GM13976 (cell line): ENCODE measurements around the gene ADCYAP1R1.

ENCODE experiments used
- DNase-seq: peaks from one replicate; pipeline ENCODE4 v3.0.0; 2012; ENCODE audit warnings: low spot score
- in situ Hi-C: fragments of 300-500 bp; cut with MboI; formaldehyde crosslinking; loops from one replicate; pipeline ENCODE4 v1.12.0; 2022; ENCODE audit warnings: low sequenced_read_pairs, mixed read lengths, inconsistent platforms; ENCODE audit not compliant: unreplicated experiment
- TF ChIP-seq, protein P1 (sequence below): IDR thresholded peaks from 2 replicates; pipeline ENCODE4 v1.5.1; 2012; ENCODE audit warnings: borderline replicate concordance, mild to moderate bottlenecking; ENCODE audit not compliant: insufficient read depth; ENCODE audit errors: extremely low read depth, missing control alignments, control extremely low read depth

The ADCYAP1R1 gene

DNA sequence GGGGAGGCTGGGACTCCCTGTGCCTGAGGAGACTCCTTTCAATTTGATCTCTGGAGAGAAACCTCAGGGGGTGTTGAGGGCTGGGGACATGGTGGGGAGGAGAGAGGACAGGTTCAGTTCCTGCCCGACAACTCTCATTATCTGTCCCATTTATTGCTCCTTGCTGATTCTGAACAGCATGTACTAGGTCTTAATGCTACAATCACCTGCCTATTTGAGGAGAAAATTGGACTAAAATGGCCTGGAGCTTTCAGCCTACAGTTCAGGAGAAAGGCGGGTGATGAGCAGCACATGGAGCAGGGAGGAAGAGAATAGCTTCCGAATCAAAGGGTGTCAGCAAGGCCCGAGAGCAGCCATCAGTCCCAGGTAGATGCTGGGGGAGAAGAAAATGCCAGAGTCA, 30.0 kb upstream of the ADCYAP1R1 start:
- DNase-seq: no peak
- TF ChIP-seq, protein P1, sequence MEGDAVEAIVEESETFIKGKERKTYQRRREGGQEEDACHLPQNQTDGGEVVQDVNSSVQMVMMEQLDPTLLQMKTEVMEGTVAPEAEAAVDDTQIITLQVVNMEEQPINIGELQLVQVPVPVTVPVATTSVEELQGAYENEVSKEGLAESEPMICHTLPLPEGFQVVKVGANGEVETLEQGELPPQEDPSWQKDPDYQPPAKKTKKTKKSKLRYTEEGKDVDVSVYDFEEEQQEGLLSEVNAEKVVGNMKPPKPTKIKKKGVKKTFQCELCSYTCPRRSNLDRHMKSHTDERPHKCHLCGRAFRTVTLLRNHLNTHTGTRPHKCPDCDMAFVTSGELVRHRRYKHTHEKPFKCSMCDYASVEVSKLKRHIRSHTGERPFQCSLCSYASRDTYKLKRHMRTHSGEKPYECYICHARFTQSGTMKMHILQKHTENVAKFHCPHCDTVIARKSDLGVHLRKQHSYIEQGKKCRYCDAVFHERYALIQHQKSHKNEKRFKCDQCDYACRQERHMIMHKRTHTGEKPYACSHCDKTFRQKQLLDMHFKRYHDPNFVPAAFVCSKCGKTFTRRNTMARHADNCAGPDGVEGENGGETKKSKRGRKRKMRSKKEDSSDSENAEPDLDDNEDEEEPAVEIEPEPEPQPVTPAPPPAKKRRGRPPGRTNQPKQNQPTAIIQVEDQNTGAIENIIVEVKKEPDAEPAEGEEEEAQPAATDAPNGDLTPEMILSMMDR: no peak

DNA sequence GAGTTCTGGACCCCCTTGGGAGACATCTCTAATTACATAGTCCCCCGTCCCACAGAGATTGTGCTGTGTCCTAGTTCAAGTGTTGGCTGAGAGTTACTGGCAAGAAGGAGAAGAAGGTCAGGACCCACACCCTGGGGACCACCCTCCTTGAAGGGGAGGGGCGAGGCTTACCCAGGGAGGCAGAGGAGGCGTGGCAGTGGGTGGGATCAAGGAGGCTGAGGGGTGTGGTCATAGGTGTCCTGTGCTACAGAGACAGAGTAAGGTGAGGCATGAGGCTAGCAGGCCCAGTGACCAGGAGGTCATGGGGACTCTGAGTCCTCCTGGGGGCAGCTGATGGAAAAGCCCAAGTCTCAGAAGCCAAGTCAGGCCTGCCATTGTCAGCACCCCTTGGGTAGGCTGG, 29.4 kb upstream of the ADCYAP1R1 start:
- DNase-seq: no peak
- TF ChIP-seq, protein P1: no peak
- in situ Hi-C loops: no loop called here

More for the DNA sequence above, 30.0 kb upstream of the ADCYAP1R1 start:
- in situ Hi-C loops: no loop called here

DNA sequence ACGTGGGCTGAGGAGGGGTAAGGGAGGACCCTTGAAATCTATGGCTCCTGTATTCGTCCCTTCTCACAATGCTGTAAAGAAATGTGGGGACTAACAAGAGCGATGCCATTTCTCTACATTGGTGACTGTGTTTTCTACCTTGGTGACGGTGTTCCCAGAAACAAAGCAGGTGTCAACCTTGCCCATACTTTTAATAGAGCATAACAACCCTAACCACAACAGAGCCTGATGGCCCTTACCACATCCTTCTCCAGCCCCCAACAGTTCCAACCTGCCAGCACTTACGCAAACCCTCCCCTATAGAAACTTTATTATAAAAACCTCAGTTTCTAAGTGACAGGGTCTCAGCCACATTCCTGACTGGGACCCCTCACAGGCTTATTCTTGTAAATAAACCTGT, 28.2 kb upstream of the ADCYAP1R1 start:
- TF ChIP-seq, protein P1: no peak
- DNase-seq: no peak
- in situ Hi-C loops: no loop called here

DNA sequence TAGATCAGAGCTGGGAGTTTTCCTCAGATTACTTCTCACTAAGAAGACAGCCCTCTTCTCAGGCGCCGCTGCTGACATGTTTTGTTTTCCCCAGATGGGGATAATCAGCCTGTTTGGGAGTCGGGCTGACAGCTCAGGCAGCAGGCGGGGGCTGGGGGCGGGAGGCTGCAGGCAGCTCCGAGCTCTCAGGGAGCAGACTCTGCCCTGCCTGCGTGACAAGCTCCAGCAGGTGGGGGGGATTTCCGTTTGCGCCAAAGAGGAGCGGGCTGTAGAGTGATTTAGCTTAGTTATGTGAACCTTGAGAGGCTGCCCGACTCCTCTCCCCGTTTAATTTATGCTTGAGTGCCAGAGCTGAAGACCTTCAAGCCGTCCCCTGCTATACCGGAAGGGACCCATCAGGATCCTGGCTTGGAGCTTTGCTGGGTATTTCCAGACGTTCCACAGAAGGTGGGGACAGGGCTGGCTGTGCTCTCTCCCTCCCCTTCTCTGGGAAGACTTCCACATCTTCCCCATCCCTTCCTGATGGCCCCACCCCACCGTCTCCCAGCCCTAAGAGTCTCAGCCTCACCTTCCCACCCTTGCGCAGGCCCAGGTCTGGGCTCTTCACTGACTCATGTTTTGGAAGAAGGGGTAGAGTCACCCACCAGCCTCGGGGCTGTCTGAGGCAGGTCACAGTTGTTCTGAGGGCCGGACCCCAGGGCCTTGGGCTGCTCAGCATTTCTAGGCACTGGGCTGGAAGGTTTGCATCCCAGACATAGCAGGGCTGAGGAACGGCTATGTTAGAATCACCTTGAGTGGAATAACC, 24.7 kb upstream of the ADCYAP1R1 start:
- in situ Hi-C loops: no loop called here
- TF ChIP-seq, protein P1: no peak
- DNase-seq: peak; percentile 50

DNA sequence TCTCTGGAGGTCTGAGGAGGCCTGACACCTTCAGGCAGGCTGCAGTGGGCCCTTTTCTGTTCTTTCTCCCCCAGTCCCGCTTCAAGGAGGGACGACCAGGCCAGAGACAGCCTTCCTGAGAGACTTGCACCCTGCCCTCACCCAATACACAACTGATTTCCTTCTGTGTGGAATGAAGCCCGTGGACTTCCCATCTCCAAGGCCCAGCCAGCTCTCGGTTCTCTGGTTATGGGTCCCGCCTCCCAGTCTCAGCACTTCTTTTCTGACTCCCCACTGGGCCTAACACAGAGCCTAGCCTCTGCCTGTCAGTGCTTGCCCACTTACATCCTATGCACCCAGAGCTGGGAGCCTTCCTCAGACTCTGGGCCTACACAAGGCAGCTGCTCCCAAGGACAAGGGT, 24.1 kb upstream of the ADCYAP1R1 start:
- TF ChIP-seq, protein P1: no peak
- no peak for DNase-seq
- in situ Hi-C loops: no loop called here

DNA sequence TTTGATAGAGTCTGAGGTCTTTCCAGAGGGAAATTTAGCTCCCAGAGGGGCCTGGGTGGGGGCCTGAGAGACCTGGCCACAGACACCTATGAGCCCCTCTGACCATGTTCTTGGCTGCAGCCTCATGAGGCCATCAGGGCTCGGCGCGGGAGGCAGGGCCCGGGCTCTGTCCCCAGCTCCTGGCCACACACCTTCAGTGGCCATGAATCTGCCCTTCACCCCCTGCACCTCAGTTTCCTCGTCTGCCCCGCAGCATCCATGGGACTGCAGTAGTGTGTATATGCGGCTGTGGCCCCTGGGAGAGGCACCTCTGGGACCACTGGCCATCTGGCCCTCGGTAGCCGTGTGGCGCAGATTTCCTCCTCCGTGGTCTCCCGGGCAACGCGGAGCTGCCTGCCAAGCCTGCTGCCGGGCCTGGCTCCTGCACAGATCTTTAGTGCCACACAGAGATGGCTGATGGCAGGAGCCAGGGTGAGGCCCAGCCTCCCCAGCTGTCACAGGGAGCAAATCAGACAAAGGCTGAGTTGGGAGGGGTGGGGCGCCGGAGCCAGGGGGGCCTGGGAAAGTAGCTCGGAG, 23.6 kb upstream of the ADCYAP1R1 start:
- in situ Hi-C loops: no loop called here
- TF ChIP-seq, protein P1: no peak
- no peak for DNase-seq
